HG03066 (cell line): ENCODE measurements around the gene GDF11.

ENCODE experiments used
- ATAC-seq: cut with Tn5 transposase; IDR thresholded peaks from one replicate; pipeline ENCODE4 v1.9.1; 2021; ENCODE audit warnings: low read depth; ENCODE audit not compliant: unreplicated experiment

The GDF11 gene

GRCh38 chr12:55721601-55722213 lies 21.2 kb upstream of the GDF11 start:
- ATAC-seq = no peak

- no peak for ATAC-seq
Observed at GRCh38 chr12:55722948-55723347, 20.0 kb upstream of the GDF11 start.

GRCh38 chr12:55723516-55724225 lies 19.3 kb upstream of the GDF11 start:
- no peak for ATAC-seq

GRCh38 chr12:55724226-55724939 lies 18.5 kb upstream of the GDF11 start:
- no peak for ATAC-seq

- no peak for ATAC-seq
Observed at GRCh38 chr12:55724940-55725309, 18.0 kb upstream of the GDF11 start.

- ATAC-seq = no peak
Observed at GRCh38 chr12:55725556-55725955, 17.4 kb upstream of the GDF11 start.

- ATAC-seq = no peak
Observed at GRCh38 chr12:55726971-55727370, 16.0 kb upstream of the GDF11 start.

GRCh38 chr12:55727643-55728185 lies 15.2 kb upstream of the GDF11 start:
- ATAC-seq = no peak

GRCh38 chr12:55728186-55728938 lies 14.6 kb upstream of the GDF11 start:
- ATAC-seq = peak; percentile 15

GRCh38 chr12:55728939-55729818 lies 13.7 kb upstream of the GDF11 start, which contains the start of gene CD63:
TSS of gene CD63 (minus strand) at chr12:55729009. CDS start at chr12:55728341, 668 bp downstream.
- peak; percentile 64 for ATAC-seq

- ATAC-seq = peak; percentile 40
Observed at GRCh38 chr12:55729819-55730818, 12.8 kb upstream of the GDF11 start.

GRCh38 chr12:55732288-55732687 lies 10.6 kb upstream of the GDF11 start:
- ATAC-seq = no peak

GRCh38 chr12:55733021-55733555 lies 9.8 kb upstream of the GDF11 start:
- no peak for ATAC-seq

GRCh38 chr12:55733858-55734257 lies 9.1 kb upstream of the GDF11 start:
- no peak for ATAC-seq

GRCh38 chr12:55734595-55734994 lies 8.3 kb upstream of the GDF11 start:
- ATAC-seq = no peak

GRCh38 chr12:55736076-55736475 lies 6.8 kb upstream of the GDF11 start:
- no peak for ATAC-seq

GRCh38 chr12:55736780-55737580 lies 5.9 kb upstream of the GDF11 start:
- ATAC-seq = no peak
